ENCODE results near the gene CCDC169. TPM values are rescaled to one million over a fixed set of nuclear protein-coding genes. Genes with fewer than 3 reads are reported as not detected.

The CCDC169 gene
- polyA plus RNA-seq, 1 donor (not counting 4 experiments of a cell fraction or from before 2014, with no cell fraction given): 0.17 TPM

DNA sequence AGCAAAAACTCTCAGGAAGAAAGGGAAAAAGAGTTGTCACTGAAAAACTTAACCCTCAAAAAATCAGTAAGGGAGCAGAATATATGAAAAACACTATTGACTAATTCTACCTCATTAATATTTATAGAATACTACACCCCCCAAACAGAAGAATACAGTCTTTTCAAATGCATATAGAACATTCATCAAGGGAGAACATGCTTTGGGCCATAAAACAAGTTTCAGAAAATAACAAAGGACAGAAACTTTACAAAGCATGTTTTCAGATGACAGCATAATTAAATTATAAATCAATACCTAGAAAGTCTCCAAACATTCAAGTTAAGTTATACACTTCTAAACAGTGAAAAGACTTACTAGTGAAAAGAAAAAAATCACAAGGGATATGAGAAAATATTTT, 113.7 kb downstream of the CCDC169 start:
- dilution Hi-C loops (cut with MboI; ENCODE audit: extremely low pct_ligation_motif_present, low sequenced_read_pairs): no loop called here
- no peaks in the 10 kb centered on the region for H3K9me3 ChIP-seq (ENCODE audit: control insufficient read depth, low read depth, low read length)
- no peaks in the 10 kb centered on the region for H3K4me1 ChIP-seq (ENCODE audit: control insufficient read depth, extremely low read depth, insufficient read depth, low read length)
- H3K9me1 ChIP-seq (ENCODE audit: control insufficient read depth, extremely low read depth, insufficient read depth, low read length): no peaks in the 10 kb centered on the region
- H3K27ac ChIP-seq (ENCODE audit: control insufficient read depth, insufficient read depth, low read length): no peak overlapping the region
- no peak overlapping the region for H3K4me2 ChIP-seq (ENCODE audit: control insufficient read depth, extremely low read depth, insufficient read depth, low read depth, low read length)
- H3K36me3 ChIP-seq (ENCODE audit: control insufficient read depth in 2 of 2, extremely low read depth in 1 of 2, insufficient read depth in 2 of 2, low read length in 2 of 2): no peaks in the 10 kb centered on the region
- FAIRE-seq (no peak), DNase-seq (ENCODE audit: low read depth, low spot score) (no peak)
- H3K79me2 ChIP-seq (ENCODE audit: control insufficient read depth, insufficient read depth, low read length): no peaks in the 10 kb centered on the region
- H3K9ac ChIP-seq (ENCODE audit: control insufficient read depth, extremely low read depth, insufficient read depth, low read length): no peak overlapping the region
- H2AFZ ChIP-seq (ENCODE audit: control insufficient read depth, low read length): no peak overlapping the region
- H4K20me1 ChIP-seq (ENCODE audit: control insufficient read depth, extremely low read depth, insufficient read depth, low read length): no peaks in the 10 kb centered on the region
- TF ChIP-seq, protein P1, sequence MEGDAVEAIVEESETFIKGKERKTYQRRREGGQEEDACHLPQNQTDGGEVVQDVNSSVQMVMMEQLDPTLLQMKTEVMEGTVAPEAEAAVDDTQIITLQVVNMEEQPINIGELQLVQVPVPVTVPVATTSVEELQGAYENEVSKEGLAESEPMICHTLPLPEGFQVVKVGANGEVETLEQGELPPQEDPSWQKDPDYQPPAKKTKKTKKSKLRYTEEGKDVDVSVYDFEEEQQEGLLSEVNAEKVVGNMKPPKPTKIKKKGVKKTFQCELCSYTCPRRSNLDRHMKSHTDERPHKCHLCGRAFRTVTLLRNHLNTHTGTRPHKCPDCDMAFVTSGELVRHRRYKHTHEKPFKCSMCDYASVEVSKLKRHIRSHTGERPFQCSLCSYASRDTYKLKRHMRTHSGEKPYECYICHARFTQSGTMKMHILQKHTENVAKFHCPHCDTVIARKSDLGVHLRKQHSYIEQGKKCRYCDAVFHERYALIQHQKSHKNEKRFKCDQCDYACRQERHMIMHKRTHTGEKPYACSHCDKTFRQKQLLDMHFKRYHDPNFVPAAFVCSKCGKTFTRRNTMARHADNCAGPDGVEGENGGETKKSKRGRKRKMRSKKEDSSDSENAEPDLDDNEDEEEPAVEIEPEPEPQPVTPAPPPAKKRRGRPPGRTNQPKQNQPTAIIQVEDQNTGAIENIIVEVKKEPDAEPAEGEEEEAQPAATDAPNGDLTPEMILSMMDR (optimal IDR thresholded peaks at IDR 0.05 in 1 of 3, IDR thresholded peaks at IDR 0.05 in 1 of 3, conservative IDR thresholded peaks at IDR 0.05 in 1 of 3; ENCODE audit: extremely low read depth in 1 of 3, insufficient read depth in 2 of 3, low read length in 3 of 3): no peak
- TF ChIP-seq EZH2 (IDR thresholded peaks at IDR 0.05; ENCODE audit: low read length): no peak
- no peak overlapping the region for H3K4me3 ChIP-seq (ENCODE audit: control insufficient read depth in 2 of 3, extremely low read depth in 1 of 3, insufficient read depth in 2 of 3, low read depth in 1 of 3, low read length in 3 of 3)
- no peaks in the 10 kb centered on the region for H3K27me3 ChIP-seq (ENCODE audit: control insufficient read depth, extremely low read depth, insufficient read depth, low read length)

Small RNAs within 50 kb of the gene (small RNA-seq; reads per million reads assigned to genes)
- 0 reads per million in 3 experiments for gene RNU6-71P (ENCODE audit: insufficient read length in 3 of 3, low read depth in 3 of 3, low replicate concordance in 1 of 3)

Other genes with a start within 250 kb of the CCDC169 start
- gene DCLK1, start 166.4 kb downstream of the CCDC169 start, polyA plus RNA-seq: 0.03 to 0.05 TPM (median 0.04 TPM) in 3 replicates
- not detected in 3 replicates for gene SOHLH2, start 83.3 kb downstream of the CCDC169 start, polyA plus RNA-seq
- 27.6 to 40.2 TPM (median 35.5 TPM) in 3 replicates for gene SPART, start 48.6 kb upstream of the CCDC169 start, polyA plus RNA-seq
- gene CCNA1, start 134.7 kb upstream of the CCDC169 start, polyA plus RNA-seq: 0.60 to 1.1 TPM (median 0.80 TPM) in 3 replicates

Measured in keratinocyte (primary cell).